Glomerular endothelial cell (primary cell): ENCODE data around the gene PADI2. TPM values are rescaled to one million over a fixed set of nuclear protein-coding genes. Genes with fewer than 3 reads are reported as not detected.

Experiments
- DNase-seq: peaks from one replicate; pipeline ENCODE4 v3.0.0-alpha.2; 2011; ENCODE audit warnings: low read depth, low spot score; ENCODE audit errors: extremely low read depth
- total RNA-seq: library from RNA; depleted of rRNA; stranded (reverse); fragments of >200 nt; gene quantifications from 2 replicates; pipeline ENCODE4 v1.2.3, GENCODE V29; 2015

PADI2 gene
- total RNA-seq, 1 donor from 2014 or later = 0.18 TPM

DNA sequence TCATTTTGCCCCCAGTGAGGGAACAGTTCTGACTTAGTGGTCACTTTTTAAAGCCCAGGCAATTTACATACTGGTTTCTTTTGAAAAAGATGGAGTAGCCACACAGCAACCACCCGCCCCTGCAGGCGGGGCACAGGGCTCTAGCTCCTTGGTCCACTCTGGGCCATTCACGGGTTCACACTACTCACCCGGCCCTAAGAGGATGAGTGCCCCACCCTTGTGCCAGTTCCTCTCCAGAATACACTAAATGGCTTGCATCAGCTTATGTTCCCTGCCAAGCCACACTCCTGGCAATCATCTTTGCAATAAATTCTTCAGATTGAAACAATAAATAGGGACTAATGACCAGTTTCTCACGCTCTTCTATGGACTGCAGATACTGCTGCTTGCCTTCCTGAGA is 91.8 kb downstream of the PADI2 start:
- no peak for DNase-seq

DNA sequence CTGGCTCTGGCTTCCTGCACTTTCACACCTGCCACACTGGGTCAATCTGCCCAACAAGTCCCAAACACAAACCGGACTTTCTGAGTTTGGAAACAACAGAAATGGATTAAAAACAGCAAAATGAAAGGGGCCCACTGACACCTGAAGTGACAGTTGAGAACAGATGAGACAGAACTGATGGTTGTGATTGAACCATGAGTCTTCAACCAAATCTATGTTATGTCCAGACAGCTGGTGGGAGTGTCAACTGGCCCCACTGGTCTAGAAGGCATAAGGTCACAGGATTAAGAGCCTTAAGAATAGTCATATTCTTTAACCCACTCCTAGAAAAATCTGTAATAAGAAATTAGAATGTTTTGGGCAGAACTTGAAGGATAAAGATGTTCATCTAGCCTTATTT is 94.5 kb downstream of the PADI2 start:
- DNase-seq = no peak

DNA sequence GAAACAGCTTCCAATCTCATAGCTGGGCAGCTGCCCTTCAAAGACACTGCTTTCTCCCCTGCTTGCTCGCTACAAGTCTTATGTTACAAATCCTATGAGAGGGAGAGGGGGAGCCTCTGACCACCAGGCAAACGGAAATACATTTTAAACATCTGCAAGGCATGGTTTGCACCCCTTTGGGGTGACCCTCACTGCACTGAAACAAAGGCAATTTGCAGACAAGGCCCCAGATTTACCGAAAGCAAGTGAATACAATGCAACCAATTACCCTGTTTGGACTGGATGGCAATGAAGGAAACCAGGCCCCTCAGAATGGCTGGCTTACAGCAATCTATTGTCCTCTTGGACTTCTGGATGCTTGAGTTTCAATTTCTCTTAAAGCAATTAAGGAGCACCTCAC is 95.7 kb downstream of the PADI2 start:
- no peak for DNase-seq

DNA sequence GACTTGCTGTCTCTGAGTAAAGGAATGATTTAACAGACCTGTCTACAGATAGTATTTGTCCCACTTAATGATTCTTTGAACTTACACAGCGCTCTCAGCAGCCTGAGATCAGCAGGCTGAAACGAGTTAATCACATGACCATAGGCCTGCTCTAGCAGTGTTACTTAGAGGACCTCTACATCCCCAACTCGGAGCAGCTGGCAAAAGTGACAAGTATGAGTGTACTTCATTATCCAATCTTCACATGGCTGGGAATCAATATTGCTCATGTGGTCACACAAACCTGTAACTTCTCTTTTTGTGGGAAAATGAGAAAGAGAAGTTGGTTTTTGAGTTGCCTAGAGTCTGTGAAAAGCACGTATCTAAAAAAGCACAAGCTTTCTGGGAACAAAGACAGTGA is 96.1 kb downstream of the PADI2 start:
- DNase-seq = no peak

DNA sequence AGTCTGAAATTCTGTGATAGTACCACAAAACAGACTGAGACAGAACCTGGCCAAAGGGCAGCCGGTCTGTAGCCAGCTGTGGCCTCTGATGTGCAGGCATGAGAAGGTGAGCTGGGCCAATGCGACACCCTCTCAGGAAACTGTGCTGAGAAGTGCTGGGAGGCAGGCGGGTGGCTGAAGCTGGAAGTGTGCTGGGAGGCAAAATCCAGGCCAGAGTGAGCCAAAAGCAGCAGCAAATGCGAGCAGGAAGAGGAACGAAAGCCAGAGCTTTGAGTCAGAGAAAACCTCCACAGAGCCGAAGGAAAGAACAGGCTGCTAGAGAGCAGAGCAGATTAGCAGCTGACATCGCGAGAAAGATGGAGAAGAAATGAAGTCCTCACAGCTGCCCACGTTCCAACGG is 97.4 kb downstream of the PADI2 start:
- no peak for DNase-seq

DNA sequence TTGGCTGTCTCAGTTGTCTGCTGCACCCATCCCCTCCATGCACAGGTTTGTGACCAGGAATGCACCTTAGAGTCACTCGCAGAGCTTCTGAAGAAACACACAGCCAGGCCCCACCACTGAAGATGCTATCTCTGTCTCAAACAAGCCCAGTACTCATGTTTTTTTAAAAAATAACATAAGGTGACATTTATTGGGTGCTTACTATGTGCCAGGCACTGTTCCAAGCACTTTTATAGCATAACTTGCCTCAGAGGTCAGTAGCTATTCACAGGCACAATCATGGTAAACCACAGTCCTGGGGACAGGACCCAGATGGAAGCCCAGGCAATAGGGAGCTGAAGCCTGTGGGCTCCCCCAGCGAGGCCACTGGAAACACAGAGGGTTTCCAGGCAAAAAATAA is 98.7 kb downstream of the PADI2 start:
- no peak for DNase-seq

DNA sequence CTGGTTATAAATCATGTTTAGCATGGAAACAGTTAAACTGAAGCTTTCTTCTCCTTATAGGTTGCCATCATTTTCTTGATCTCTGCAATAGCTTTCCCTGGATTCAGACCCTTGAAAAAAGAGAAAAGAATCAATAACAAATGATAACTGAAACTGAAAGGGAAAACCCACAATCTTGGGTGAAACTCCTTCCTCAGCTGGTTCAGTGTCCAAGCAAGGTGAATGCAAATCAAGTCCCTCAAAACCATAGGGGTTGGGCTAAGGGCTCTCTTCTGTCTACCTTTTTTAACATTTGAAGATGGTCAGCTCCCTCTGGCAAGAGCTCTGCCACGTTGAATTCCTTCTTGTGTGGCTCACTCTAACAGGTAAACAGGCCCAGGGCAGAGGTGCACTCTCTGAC is 100.4 kb downstream of the PADI2 start:
- no peak for DNase-seq

DNA sequence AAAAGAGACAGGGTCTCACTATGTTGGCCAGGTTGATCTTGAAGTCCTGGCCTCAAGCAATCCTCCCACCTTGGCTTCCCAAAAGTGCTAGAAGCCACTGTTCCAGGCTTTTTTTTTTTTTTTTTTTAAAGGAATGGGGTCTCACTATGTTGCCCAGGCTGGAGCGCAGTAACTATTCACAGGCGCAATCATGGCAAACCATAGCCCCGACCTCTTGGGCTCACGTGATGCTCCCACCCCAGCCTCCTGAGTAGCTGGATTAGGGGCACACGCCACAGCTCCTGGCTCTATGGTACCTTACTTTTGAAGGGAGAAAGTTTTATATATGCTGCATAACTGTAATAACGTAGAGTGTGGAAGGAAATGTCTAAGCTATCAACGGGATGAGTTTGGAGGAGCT is 101.8 kb downstream of the PADI2 start:
- no peak for DNase-seq

Other genes with a start within 250 kb of the PADI2 start
- under 0.01 TPM in 2 replicates for gene RNU1-2, start 223.5 kb downstream of the PADI2 start, total RNA-seq
- 22.9 and 26.7 TPM in 2 replicates for gene CROCC, start 197.5 kb downstream of the PADI2 start, total RNA-seq
- 133 and 188 TPM in 2 replicates for gene MFAP2, start 138.8 kb downstream of the PADI2 start, total RNA-seq
- 97.1 and 97.8 TPM in 2 replicates for gene ATP13A2, start 107.5 kb downstream of the PADI2 start, total RNA-seq
- 101 and 102 TPM in 2 replicates for gene SDHB, start 65.4 kb downstream of the PADI2 start, total RNA-seq
- 0.18 and 0.58 TPM in 2 replicates for gene PADI1, start 85.7 kb upstream of the PADI2 start, total RNA-seq
- gene PADI3, start 129.6 kb upstream of the PADI2 start, total RNA-seq = not detected in 2 replicates
- gene PADI4, start 188.7 kb upstream of the PADI2 start, total RNA-seq = not detected in 2 replicates